ENCODE data around the gene PRKN. TPM values are rescaled to one million over a fixed set of nuclear protein-coding genes. Genes with fewer than 3 reads are reported as not detected.

PRKN gene
- total and polyA plus RNA-seq, 9 of the 15 experiments (the other 6 are each of a cell fraction or from before 2014, with no cell fraction given) = 0.03 to 0.96 (median 0.15) TPM; not detected in 2

GRCh38 chr6:161880056-161880455 lies 847.5 kb downstream of the PRKN start:
- ChIA-PET POLR2A (no interaction called here), CTCF (ENCODE audit: low intra/inter-chr PET ratio) (no interaction called here)
- no peak overlapping the region for H3K4me2 ChIP-seq (ENCODE audit: insufficient read depth, low read length)
- ATAC-seq = no peak
- no peaks in the 10 kb centered on the region for H3K79me2 ChIP-seq (ENCODE audit: control insufficient read depth, insufficient read depth, low read length)
- no TSS peak for BruUV-seq (replicated peaks)
- intact Hi-C loops (cut with micrococcal nuclease) = no loop called here
- DNase-seq (ENCODE audit: extremely low read depth in 1 of 4, low spot score in 3 of 4) = no peak
- TF ChIP-seq NFATC3 (IDR thresholded peaks at IDR 0.05) (no peak), HMGXB4 (CRISPR knock-in tag; IDR thresholded peaks at IDR 0.05) (no peak), HEY1 (CRISPR knock-in tag; IDR thresholded peaks at IDR 0.05; ENCODE audit: borderline replicate concordance) (no peak), REST (IDR thresholded peaks at IDR 0.05; ENCODE audit: borderline replicate concordance) (no peak), REST (CRISPR knock-in tag; IDR thresholded peaks at IDR 0.05; ENCODE audit: low read depth) (no peak), ESRRB (CRISPR knock-in tag; IDR thresholded peaks at IDR 0.05; ENCODE audit: borderline replicate concordance) (no peak)
- no peaks in the 10 kb centered on the region for H4K20me1 ChIP-seq (replicated peaks; ENCODE audit: control insufficient read depth, insufficient read depth, low read length)
- no peak overlapping the region for H2AFZ ChIP-seq (ENCODE audit: low read depth, low read length)
- peaks cover 3 to 9% of the 10 kb centered on the region in 2 experiments; a peak in 2 of 5 replicates for H3K27me3 ChIP-seq (ENCODE audit: control insufficient read depth in 2 of 2, insufficient read depth in 2 of 2, low read length in 2 of 2)
- H3K9me3 ChIP-seq (replicated peaks; ENCODE audit: control insufficient read depth, insufficient read depth, low read depth, low read length) = no peaks in the 10 kb centered on the region
- no peaks in the 10 kb centered on the region for H3K9me1 ChIP-seq (ENCODE audit: control insufficient read depth, insufficient read depth, low read length)
- no peak for FAIRE-seq
- no peak overlapping the region for H3K9ac ChIP-seq (ENCODE audit: insufficient read depth in 1 of 2, low read depth in 2 of 2, low read length in 2 of 2)
- H3K4me3 ChIP-seq = no peak overlapping the region
- WGBS (ENCODE audit: insufficient coverage, low coverage, missing lambda C conversion rate) = 0% methylated on average over 2 of the region's 2 CpGs
- no peaks in the 10 kb centered on the region; a peak in 1 of 5 replicates for H3K4me1 ChIP-seq (replicated peaks in 1 of 2; ENCODE audit: control insufficient read depth in 2 of 2, insufficient read depth in 2 of 2, low read length in 2 of 2)
- no peaks in the 10 kb centered on the region for H3K36me3 ChIP-seq (ENCODE audit: control insufficient read depth, insufficient read depth, low read length)
- in situ Hi-C loops (cut with MboI) = no loop called here
- H3K27ac ChIP-seq (ENCODE audit: extremely low read depth, low read depth, low read length) = no peak overlapping the region
